Measurements from ENCODE around the gene LTB.

The LTB gene

GRCh38 chr6:31546958-31547726, 35.1 kb downstream of the LTB start, which contains the start of gene NFKBIL1:
TSS of gene NFKBIL1 (plus strand) at chr6:31547608. CDS start at chr6:31547695, 87 bp downstream.
- DNase-seq (ENCODE audit: low spot score): peak; percentile 97

- peak; percentile 95 for DNase-seq (ENCODE audit: low spot score)
Observed at GRCh38 chr6:31546339-31546957, 35.8 kb downstream of the LTB start, which contains the start of gene ATP6V1G2. TSS of gene ATP6V1G2 (minus strand) at chr6:31546608. CDS start at chr6:31546559, 49 bp downstream.

GRCh38 chr6:31545291-31545690, 36.9 kb downstream of the LTB start:
- no peak for DNase-seq (ENCODE audit: low spot score)

- DNase-seq (ENCODE audit: low spot score): no peak
Observed at GRCh38 chr6:31544676-31545075, 37.5 kb downstream of the LTB start.

GRCh38 chr6:31543639-31544038, 38.6 kb downstream of the LTB start:
- DNase-seq (ENCODE audit: low spot score): no peak

- DNase-seq (ENCODE audit: low spot score): peak; percentile 97
Observed at GRCh38 chr6:31541658-31542521, 40.3 kb downstream of the LTB start, which contains the start of gene DDX39B. TSS of gene DDX39B (minus strand) at chr6:31542003. CDS start at chr6:31540532, 1,471 bp downstream.

- peak; percentile 48 for DNase-seq (ENCODE audit: low spot score)
Observed at GRCh38 chr6:31541059-31541657, 41.1 kb downstream of the LTB start.

- DNase-seq (ENCODE audit: low spot score): no peak
Observed at GRCh38 chr6:31540640-31541039, 41.6 kb downstream of the LTB start.

- no peak for DNase-seq (ENCODE audit: low spot score)
Observed at GRCh38 chr6:31538805-31539400, 43.3 kb downstream of the LTB start.

GRCh38 chr6:31535538-31536324, 46.5 kb downstream of the LTB start:
- no peak for DNase-seq (ENCODE audit: low spot score)

GRCh38 chr6:31534521-31535040, 47.6 kb downstream of the LTB start:
- no peak for DNase-seq (ENCODE audit: low spot score)

GRCh38 chr6:31534011-31534410, 48.2 kb downstream of the LTB start:
- DNase-seq (ENCODE audit: low spot score): no peak

GRCh38 chr6:31533455-31533841, 48.8 kb downstream of the LTB start:
- no peak for DNase-seq (ENCODE audit: low spot score)

- DNase-seq (ENCODE audit: low spot score): no peak
Observed at GRCh38 chr6:31532644-31533454, 49.4 kb downstream of the LTB start.

GRCh38 chr6:31531771-31532643, 50.2 kb downstream of the LTB start:
- no peak for DNase-seq (ENCODE audit: low spot score)

- DNase-seq (ENCODE audit: low spot score): no peak
Observed at GRCh38 chr6:31531162-31531561, 51.1 kb downstream of the LTB start.

GRCh38 chr6:31530659-31531058, 51.6 kb downstream of the LTB start:
- no peak for DNase-seq (ENCODE audit: low spot score)
